Ishikawa (cell line): ENCODE measurements around the gene NRXN3.

Experiments used
- CEBPB ChIP-seq: IDR thresholded peaks from 2 replicates; pipeline ENCODE4 v1.6.1; 2012
- CREB1 ChIP-seq: IDR thresholded peaks from 2 replicates; pipeline ENCODE4 v1.6.1; 2012; ENCODE audit warnings: low read depth
- EGR1 ChIP-seq: IDR thresholded peaks from 2 replicates; pipeline ENCODE4 v1.6.1; 2012
- EP300 ChIP-seq: IDR thresholded peaks from 2 replicates; pipeline ENCODE4 v1.6.1; 2012; ENCODE audit warnings: borderline replicate concordance
- FOXM1 ChIP-seq: IDR thresholded peaks from 2 replicates; pipeline ENCODE4 v1.6.1; 2012; ENCODE audit warnings: low read depth, borderline replicate concordance
- MAX ChIP-seq: IDR thresholded peaks from 2 replicates; pipeline ENCODE4 v1.6.1; 2012
- NFIC ChIP-seq: IDR thresholded peaks from 2 replicates; pipeline ENCODE4 v1.6.1; 2012
- RAD21 ChIP-seq: IDR thresholded peaks from 2 replicates; pipeline ENCODE4 v1.6.1; 2012; ENCODE audit warnings: low read depth
- REST ChIP-seq: IDR thresholded peaks from 2 replicates; pipeline ENCODE4 v1.6.1; 2012; ENCODE audit warnings: low read depth, mild to moderate bottlenecking
- TAF1 ChIP-seq: IDR thresholded peaks from 2 replicates; pipeline ENCODE4 v1.6.1; 2012; ENCODE audit warnings: low read depth, mild to moderate bottlenecking
- TCF12 ChIP-seq: IDR thresholded peaks from 2 replicates; pipeline ENCODE4 v1.6.1; 2012; ENCODE audit warnings: low read depth
- TEAD4 ChIP-seq: IDR thresholded peaks from 2 replicates; pipeline ENCODE4 v1.6.1; 2012
- USF1 ChIP-seq: IDR thresholded peaks from 2 replicates; pipeline ENCODE4 v1.6.1; 2012
- YY1 ChIP-seq: IDR thresholded peaks from 2 replicates; pipeline ENCODE4 v1.6.1; 2012; ENCODE audit warnings: low read depth
- ZBTB7A ChIP-seq: IDR thresholded peaks from 2 replicates; pipeline ENCODE4 v1.6.1; 2012; ENCODE audit warnings: low read depth

The NRXN3 gene

GRCh38 chr14:79467835-79468234 is 1297.7 kb downstream of the NRXN3 start:
- TF ChIP-seq NFIC, result no peak

GRCh38 chr14:79468486-79468885 is 1298.3 kb downstream of the NRXN3 start:
- TF ChIP-seq FOXM1, result no peak
- TF ChIP-seq USF1, result no peak
- TF ChIP-seq TCF12, result no peak
- TF ChIP-seq EGR1, result no peak
- TF ChIP-seq MAX, result no peak
- TF ChIP-seq EP300, result no peak
- TF ChIP-seq CREB1, result no peak
- TF ChIP-seq YY1, result no peak
- TF ChIP-seq TAF1, result no peak
- TF ChIP-seq CEBPB, result no peak
- TF ChIP-seq ZBTB7A, result no peak
- TF ChIP-seq NFIC, result no peak
- no peak for TF ChIP-seq REST
- no peak for TF ChIP-seq RAD21
- TF ChIP-seq TEAD4, result no peak

- no peak for TF ChIP-seq EP300
- no peak for TF ChIP-seq ZBTB7A
- no peak for TF ChIP-seq TAF1
- no peak for TF ChIP-seq TCF12
- no peak for TF ChIP-seq FOXM1
- no peak for TF ChIP-seq YY1
- no peak for TF ChIP-seq NFIC
- no peak for TF ChIP-seq REST
- TF ChIP-seq CEBPB, result no peak
- no peak for TF ChIP-seq MAX
- no peak for TF ChIP-seq RAD21
- no peak for TF ChIP-seq USF1
- no peak for TF ChIP-seq EGR1
- no peak for TF ChIP-seq CREB1
- TF ChIP-seq TEAD4, result no peak
Observed at GRCh38 chr14:79473651-79474050, 1303.5 kb downstream of the NRXN3 start.

GRCh38 chr14:79475887-79476532 is 1305.8 kb downstream of the NRXN3 start:
- TF ChIP-seq NFIC (no peak), CREB1 (no peak), YY1 (no peak), EP300 (no peak), REST (no peak), EGR1 (no peak), TAF1 (no peak), ZBTB7A (no peak), TCF12 (no peak), USF1 (no peak), CEBPB (no peak), RAD21 (no peak), TEAD4 (no peak), FOXM1 (no peak), MAX (no peak)
